ENCODE measurements around the gene GABRG1. TPM values are rescaled to one million over a fixed set of nuclear protein-coding genes. Genes with fewer than 3 reads are reported as not detected.

The GABRG1 gene
- total RNA-seq: not detected

DNA sequence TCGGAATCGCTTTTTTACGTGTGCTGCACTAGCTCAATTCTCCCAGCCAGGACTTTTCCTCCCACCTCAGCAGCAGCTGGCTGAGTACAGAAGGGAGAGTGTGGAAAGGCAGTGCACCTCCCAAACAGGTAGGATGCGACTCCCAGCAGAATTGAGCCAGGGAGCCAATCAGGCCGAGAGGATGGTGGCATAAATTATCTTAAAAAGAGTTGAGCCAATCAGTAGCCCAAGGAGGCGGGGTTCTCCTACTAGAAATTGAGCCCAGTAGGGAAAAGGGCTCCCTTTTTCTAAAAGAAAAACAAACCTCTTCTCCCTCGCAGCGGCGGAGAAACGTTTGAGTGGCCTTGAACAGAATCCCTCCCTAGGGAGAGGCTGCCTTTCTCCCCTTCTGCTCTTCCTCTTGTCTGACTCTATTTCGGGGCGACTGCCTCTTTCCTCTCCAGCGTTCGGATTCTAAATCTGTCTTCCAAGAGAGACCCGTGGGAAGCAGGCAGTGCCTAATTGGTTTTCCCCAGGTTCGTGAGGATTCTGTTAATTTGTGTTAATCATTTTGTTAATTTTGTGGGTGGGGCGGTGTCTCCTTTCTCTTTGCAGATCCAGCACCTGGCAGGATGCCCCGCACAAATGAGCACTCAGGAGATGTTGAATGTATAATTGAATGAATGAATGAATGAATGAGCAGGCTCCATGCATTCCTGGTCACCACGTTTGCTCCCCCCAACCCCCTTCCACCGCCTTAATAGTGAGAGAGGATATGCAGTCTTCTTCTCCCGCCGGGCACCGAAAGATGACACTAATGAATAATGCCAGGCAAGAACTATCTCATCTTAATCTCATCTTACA lies at the start of gene GABRG1:
Gene GABRG1 (minus strand): TSS at position 142 of the 843 bp plus-strand sequence. CDS start 141 bp downstream, at position 1.
- Histone ChIP-seq H3K27ac (no peak within 1 kb of the TSS), H3K4me3 (no peak within 1 kb of the TSS), H3K27me3 (no peaks in the 10 kb centered on the region), H3K4me1 (no peaks in the 10 kb centered on the region), H3K9me3 (no peaks in the 10 kb centered on the region), H3K36me3 (replicated peaks in 1 of 2; ENCODE audit: insufficient read depth in 1 of 2, low read depth in 2 of 2) (no peaks in the 10 kb centered on the region)
- intact Hi-C loops (cut with DNase I): no loop called here
- DNase-seq: no peak
- WGBS, 2 donors: 14 to 15% methylated on average over 23 of the region's 23 CpGs
- TF ChIP-seq, protein P1, sequence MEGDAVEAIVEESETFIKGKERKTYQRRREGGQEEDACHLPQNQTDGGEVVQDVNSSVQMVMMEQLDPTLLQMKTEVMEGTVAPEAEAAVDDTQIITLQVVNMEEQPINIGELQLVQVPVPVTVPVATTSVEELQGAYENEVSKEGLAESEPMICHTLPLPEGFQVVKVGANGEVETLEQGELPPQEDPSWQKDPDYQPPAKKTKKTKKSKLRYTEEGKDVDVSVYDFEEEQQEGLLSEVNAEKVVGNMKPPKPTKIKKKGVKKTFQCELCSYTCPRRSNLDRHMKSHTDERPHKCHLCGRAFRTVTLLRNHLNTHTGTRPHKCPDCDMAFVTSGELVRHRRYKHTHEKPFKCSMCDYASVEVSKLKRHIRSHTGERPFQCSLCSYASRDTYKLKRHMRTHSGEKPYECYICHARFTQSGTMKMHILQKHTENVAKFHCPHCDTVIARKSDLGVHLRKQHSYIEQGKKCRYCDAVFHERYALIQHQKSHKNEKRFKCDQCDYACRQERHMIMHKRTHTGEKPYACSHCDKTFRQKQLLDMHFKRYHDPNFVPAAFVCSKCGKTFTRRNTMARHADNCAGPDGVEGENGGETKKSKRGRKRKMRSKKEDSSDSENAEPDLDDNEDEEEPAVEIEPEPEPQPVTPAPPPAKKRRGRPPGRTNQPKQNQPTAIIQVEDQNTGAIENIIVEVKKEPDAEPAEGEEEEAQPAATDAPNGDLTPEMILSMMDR (IDR thresholded peaks at IDR 0.05): no peak
- TF ChIP-seq POLR2A (IDR thresholded peaks at IDR 0.05): no peak
- no peak for ATAC-seq

DNA sequence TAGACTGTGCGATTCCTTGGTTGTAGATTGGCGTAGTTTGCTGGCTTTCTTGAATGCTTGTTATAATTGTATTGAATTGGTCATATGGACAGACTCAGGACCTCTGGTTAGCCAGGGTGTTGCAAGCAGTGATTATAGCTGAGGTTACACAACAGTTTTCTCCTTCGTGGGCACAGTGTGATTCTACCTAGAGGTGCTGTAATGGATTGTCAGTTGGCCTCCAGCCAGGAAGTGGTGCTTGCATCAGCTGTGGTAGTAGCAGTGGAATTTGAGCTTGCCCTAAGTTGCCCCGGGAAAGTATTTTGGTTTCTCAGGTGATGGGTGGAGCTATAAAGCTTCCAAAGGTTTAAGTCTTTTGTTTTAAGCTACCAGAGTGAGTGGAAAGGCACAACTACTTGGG lies 23.1 kb upstream of the GABRG1 start:
- intact Hi-C loops (cut with DNase I): no loop called here
- no peak for ATAC-seq
- DNase-seq: no peak
- TF ChIP-seq POLR2A (IDR thresholded peaks at IDR 0.05): no peak
- TF ChIP-seq, protein P1 (IDR thresholded peaks at IDR 0.05): no peak
- H3K27ac ChIP-seq: no peak overlapping the region
- H3K9me3 ChIP-seq: no peaks in the 10 kb centered on the region
- no peaks in the 10 kb centered on the region for H3K27me3 ChIP-seq
- H3K36me3 ChIP-seq (replicated peaks in 1 of 2; ENCODE audit: insufficient read depth in 1 of 2, low read depth in 2 of 2): no peaks in the 10 kb centered on the region
- H3K4me1 ChIP-seq: no peaks in the 10 kb centered on the region
- WGBS, 2 donors: 51 to 52% methylated on average over 4 of the region's 4 CpGs
- H3K4me3 ChIP-seq: no peak overlapping the region

DNA sequence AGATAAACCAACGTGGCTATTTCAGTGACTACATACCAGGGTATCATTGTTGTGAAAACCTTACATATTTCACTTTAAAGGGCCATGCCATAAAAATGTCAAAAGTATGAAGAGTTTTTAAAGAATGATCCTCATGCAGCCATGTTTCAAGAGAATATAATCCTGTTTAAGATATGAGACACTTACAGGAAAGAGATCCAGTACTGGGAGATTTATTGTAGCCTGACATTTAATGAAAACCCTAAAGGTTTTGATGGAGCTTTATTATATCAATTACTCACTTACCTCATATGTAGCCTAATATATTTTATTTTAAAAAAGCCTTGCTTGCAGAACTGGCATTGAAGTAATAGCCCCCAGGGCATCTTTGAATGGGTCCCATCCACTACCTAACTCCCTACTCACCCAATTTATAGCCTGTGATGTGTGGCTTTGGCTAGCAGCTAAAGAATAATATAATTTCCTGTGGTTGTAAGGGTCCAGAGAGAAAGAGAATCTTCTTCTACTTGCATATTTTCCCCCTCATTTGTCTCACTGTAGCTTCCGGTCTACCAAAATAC lies 7.7 kb upstream of the GABRG1 start:
- no peak for ATAC-seq

DNA sequence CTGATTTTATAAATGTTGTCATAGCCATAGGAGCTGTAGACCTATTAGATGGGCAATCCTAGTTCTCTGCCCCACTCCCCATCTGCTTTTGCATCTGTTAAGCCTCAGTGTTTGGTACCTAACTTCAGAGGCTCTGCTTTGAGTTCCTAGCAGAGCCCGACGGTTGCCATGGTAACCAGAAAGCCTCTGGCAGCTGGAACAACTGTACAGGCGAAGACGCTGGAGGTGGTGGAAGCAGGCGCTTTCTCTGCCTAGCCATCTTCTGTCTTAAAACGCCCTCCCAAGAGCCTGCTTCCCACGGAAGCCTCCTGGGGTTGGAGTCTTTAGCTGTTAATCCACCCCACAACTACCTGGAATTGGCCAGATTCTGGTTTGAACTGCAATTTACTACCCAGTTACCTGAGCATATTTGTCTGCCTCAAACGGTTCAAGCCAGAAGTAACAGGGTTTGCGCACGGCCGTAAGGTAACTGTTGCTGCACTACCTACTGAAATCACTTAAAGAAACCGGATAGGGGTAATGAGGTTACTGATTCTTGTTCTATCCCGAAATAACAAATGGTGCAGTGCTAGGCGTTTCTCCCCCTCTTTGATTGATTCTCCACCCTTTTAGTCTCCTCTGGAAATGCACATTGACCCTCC lies 1.0 kb upstream of the GABRG1 start:
- peak in 3 of 4 donors; percentile 3 to 27 (median 19) for DNase-seq
- 30 to 33% methylated on average over 14 of the region's 14 CpGs for WGBS, 2 donors
- Histone ChIP-seq H3K4me1 (no peaks in the 10 kb centered on the region), H3K36me3 (replicated peaks in 1 of 2; ENCODE audit: insufficient read depth in 1 of 2, low read depth in 2 of 2) (no peaks in the 10 kb centered on the region), H3K27ac (no peak overlapping the region), H3K27me3 (no peaks in the 10 kb centered on the region), H3K9me3 (no peaks in the 10 kb centered on the region), H3K4me3 (no peak overlapping the region)
- TF ChIP-seq POLR2A (IDR thresholded peaks at IDR 0.05): no peak
- TF ChIP-seq, protein P1 (IDR thresholded peaks at IDR 0.05): no peak
- intact Hi-C loops (cut with DNase I): no loop called here
- ATAC-seq: no peak

More for the DNA sequence above, 7.7 kb upstream of the GABRG1 start:
- DNase-seq: no peak
- Histone ChIP-seq H3K27ac (no peak overlapping the region), H3K36me3 (replicated peaks in 1 of 2; ENCODE audit: insufficient read depth in 1 of 2, low read depth in 2 of 2) (no peaks in the 10 kb centered on the region), H3K4me1 (no peaks in the 10 kb centered on the region), H3K4me3 (no peak overlapping the region), H3K9me3 (no peaks in the 10 kb centered on the region), H3K27me3 (no peaks in the 10 kb centered on the region)
- TF ChIP-seq, protein P1 (IDR thresholded peaks at IDR 0.05): no peak
- TF ChIP-seq POLR2A (IDR thresholded peaks at IDR 0.05): no peak
- intact Hi-C loops (cut with DNase I): no loop called here
- WGBS, 2 donors: 38 to 43% methylated on average over 2 of the region's 2 CpGs

All from body of pancreas (tissue), 4 donors.